Loucy (cell line): ENCODE results near the gene LSP1.
"Not testable (repeated sequence)": the region's sequence is repeated elsewhere in the genome, so short reads cannot be mapped to it uniquely, and the experiment has no call there.

Experiments
- H2AFZ ChIP-seq: fragments of 200-600 bp; sonication (generic); 2 replicates; pipeline ENCODE4 v1.6.0; 2016; ENCODE audit warnings: antibody characterized with exemption, mild to moderate bottlenecking, low read length, moderate library complexity
- H3F3A ChIP-seq: fragments of 200-600 bp; 2 replicates; pipeline ENCODE4 v1.6.0; 2016; ENCODE audit warnings: antibody characterized with exemption, low read depth, mild to moderate bottlenecking
- H3K27me3 ChIP-seq: fragments of 200-600 bp; sonication (generic); 2 replicates; pipeline ENCODE4 v1.6.1; 2014; ENCODE audit warnings: low read length, mild to moderate bottlenecking; ENCODE audit not compliant: insufficient read depth, poor library complexity, severe bottlenecking
- H3K36me3 ChIP-seq: fragments of 200-600 bp; sonication (generic); 2 replicates; pipeline ENCODE4 v1.6.1; 2016; ENCODE audit warnings: low read length; ENCODE audit not compliant: insufficient read depth
- H3K4me1 ChIP-seq: fragments of 200-600 bp; sonication (generic); 2 replicates; pipeline ENCODE4 v1.5.1; 2014; ENCODE audit warnings: low read length, mild to moderate bottlenecking; ENCODE audit not compliant: insufficient read depth, poor library complexity, severe bottlenecking
- H3K4me2 ChIP-seq: fragments of 200-600 bp; sonication (generic); 2 replicates; pipeline ENCODE4 v1.6.0; 2014; ENCODE audit warnings: antibody characterized with exemption, low read length, low read depth, mild to moderate bottlenecking; ENCODE audit not compliant: poor library complexity, severe bottlenecking
- H3K4me3 ChIP-seq: fragments of 200-600 bp; sonication (generic); 2 replicates; pipeline ENCODE4 v1.5.1; 2014; ENCODE audit warnings: low read length, mild to moderate bottlenecking, mixed read lengths; ENCODE audit not compliant: poor library complexity, severe bottlenecking
- H3K79me2 ChIP-seq: fragments of 200-600 bp; sonication (generic); 2 replicates; pipeline ENCODE4 v1.6.1; 2014; ENCODE audit warnings: low read length; ENCODE audit not compliant: insufficient read depth
- H3K9ac ChIP-seq: fragments of 200-600 bp; sonication (generic); 2 replicates; pipeline ENCODE4 v1.6.0; 2014; ENCODE audit warnings: mild to moderate bottlenecking, low read depth, low read length, moderate library complexity; ENCODE audit not compliant: poor library complexity, severe bottlenecking
- H3K9me2 ChIP-seq: fragments of 200-600 bp; sonication (generic); replicated peaks from 2 replicates; pipeline ENCODE4 v1.6.1; 2016; ENCODE audit warnings: low read depth, low read length, mixed read lengths
- H3K9me3 ChIP-seq: fragments of 200-600 bp; sonication (generic); 2 replicates; pipeline ENCODE4 v1.6.1; 2014; ENCODE audit warnings: mild to moderate bottlenecking, antibody characterized with exemption, low read length, low read depth; ENCODE audit not compliant: insufficient read depth
- H4K20me1 ChIP-seq: fragments of 200-600 bp; sonication (generic); 2 replicates; pipeline ENCODE4 v1.6.0; 2014; ENCODE audit warnings: antibody characterized with exemption, low read length, mild to moderate bottlenecking; ENCODE audit not compliant: insufficient read depth, poor library complexity, severe bottlenecking
- EZH2phosphoT487 ChIP-seq: fragments of 200-600 bp; IDR thresholded peaks from 2 replicates; pipeline ENCODE4 v1.6.1; 2018; ENCODE audit warnings: antibody characterized with exemption, mild to moderate bottlenecking, moderate library complexity, borderline replicate concordance
- TF ChIP-seq, protein P1 (sequence below): fragments of 200-600 bp; sonication (generic); conservative IDR thresholded peaks from 2 replicates; pipeline ENCODE4 v1.5.1; 2014; ENCODE audit warnings: mild to moderate bottlenecking, antibody characterized with exemption, low read length

Gene LSP1

DNA sequence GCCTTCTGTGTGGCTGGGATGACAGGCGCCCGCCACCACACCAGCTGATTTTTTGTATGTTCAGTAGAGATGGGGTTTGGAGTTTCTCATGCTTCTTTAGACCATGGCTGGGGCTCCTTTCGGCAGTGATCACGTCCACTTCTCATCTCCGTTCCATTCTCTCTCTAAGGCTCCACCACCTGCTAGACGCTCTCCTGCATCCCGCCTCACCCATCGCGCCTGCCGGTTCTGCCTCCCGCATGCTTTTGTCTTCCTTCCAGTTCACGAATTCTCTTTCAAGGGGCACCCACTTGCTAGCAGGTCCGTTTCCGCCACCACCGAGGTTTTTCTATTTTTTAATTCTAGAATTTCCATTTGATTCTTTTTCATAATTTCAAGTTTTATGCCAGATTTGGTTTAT, 40.1 kb upstream of the LSP1 start:
- H3K36me3 ChIP-seq = no peaks in the 10 kb centered on the region
- H3K4me1 ChIP-seq = no peaks in the 10 kb centered on the region
- no peak overlapping the region for H2AFZ ChIP-seq

GRCh38 chr11:1813356-1813755, 39.5 kb upstream of the LSP1 start:
- H3K9ac ChIP-seq, H3F3A ChIP-seq, H3K36me3 ChIP-seq, H3K79me2 ChIP-seq, H4K20me1 ChIP-seq, H3K9me2 ChIP-seq, H3K4me3 ChIP-seq, H3K4me1 ChIP-seq, H3K27me3 ChIP-seq, H3K4me2 ChIP-seq, H3K9me3 ChIP-seq, H2AFZ ChIP-seq: not testable (repeated sequence)

More for the DNA sequence above, 40.1 kb upstream of the LSP1 start:
- no peak overlapping the region for H3K4me3 ChIP-seq
- H3F3A ChIP-seq = no peaks in the 10 kb centered on the region
- H3K9me3 ChIP-seq = no peaks in the 10 kb centered on the region
- no peak overlapping the region for H3K4me2 ChIP-seq
- H3K79me2 ChIP-seq = no peaks in the 10 kb centered on the region
- no peaks in the 10 kb centered on the region for H3K9me2 ChIP-seq
- TF ChIP-seq, protein P1, sequence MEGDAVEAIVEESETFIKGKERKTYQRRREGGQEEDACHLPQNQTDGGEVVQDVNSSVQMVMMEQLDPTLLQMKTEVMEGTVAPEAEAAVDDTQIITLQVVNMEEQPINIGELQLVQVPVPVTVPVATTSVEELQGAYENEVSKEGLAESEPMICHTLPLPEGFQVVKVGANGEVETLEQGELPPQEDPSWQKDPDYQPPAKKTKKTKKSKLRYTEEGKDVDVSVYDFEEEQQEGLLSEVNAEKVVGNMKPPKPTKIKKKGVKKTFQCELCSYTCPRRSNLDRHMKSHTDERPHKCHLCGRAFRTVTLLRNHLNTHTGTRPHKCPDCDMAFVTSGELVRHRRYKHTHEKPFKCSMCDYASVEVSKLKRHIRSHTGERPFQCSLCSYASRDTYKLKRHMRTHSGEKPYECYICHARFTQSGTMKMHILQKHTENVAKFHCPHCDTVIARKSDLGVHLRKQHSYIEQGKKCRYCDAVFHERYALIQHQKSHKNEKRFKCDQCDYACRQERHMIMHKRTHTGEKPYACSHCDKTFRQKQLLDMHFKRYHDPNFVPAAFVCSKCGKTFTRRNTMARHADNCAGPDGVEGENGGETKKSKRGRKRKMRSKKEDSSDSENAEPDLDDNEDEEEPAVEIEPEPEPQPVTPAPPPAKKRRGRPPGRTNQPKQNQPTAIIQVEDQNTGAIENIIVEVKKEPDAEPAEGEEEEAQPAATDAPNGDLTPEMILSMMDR = no peak
- TF ChIP-seq EZH2phosphoT487 = no peak
- no peak overlapping the region for H3K9ac ChIP-seq
- H4K20me1 ChIP-seq = no peaks in the 10 kb centered on the region
- H3K27me3 ChIP-seq = no peaks in the 10 kb centered on the region

GRCh38 chr11:1814691-1815090, 38.2 kb upstream of the LSP1 start:
- Histone ChIP-seq H3K4me2 (no peak overlapping the region), H3F3A (no peaks in the 10 kb centered on the region), H3K9ac (no peak overlapping the region), H3K9me2 (no peaks in the 10 kb centered on the region), H3K9me3 (peaks cover 6% of the 10 kb centered on the region; the same call in 1 of the 2 replicates), H3K27me3 (no peaks in the 10 kb centered on the region), H3K4me3 (no peak overlapping the region), H3K4me1 (no peaks in the 10 kb centered on the region), H4K20me1 (no peaks in the 10 kb centered on the region), H2AFZ (no peak overlapping the region), H3K79me2 (no peaks in the 10 kb centered on the region), H3K36me3 (no peaks in the 10 kb centered on the region)
- TF ChIP-seq, protein P1 = no peak
- TF ChIP-seq EZH2phosphoT487 = no peak

GRCh38 chr11:1815311-1815710, 37.6 kb upstream of the LSP1 start:
- H3K9me2 ChIP-seq = no peaks in the 10 kb centered on the region
- no peaks in the 10 kb centered on the region for H3F3A ChIP-seq

More at GRCh38 chr11:1815311-1815710, 37.6 kb upstream of the LSP1 start:
- Histone ChIP-seq H2AFZ (no peak overlapping the region), H3K36me3 (no peaks in the 10 kb centered on the region), H3K79me2 (no peaks in the 10 kb centered on the region), H3K9ac (no peak overlapping the region), H3K4me2 (no peak overlapping the region), H3K9me3 (peaks cover 6% of the 10 kb centered on the region; the same call in 1 of the 2 replicates), H3K4me3 (no peak overlapping the region), H3K4me1 (no peaks in the 10 kb centered on the region), H3K27me3 (no peaks in the 10 kb centered on the region), H4K20me1 (no peaks in the 10 kb centered on the region)
- no peak for TF ChIP-seq EZH2phosphoT487
- TF ChIP-seq, protein P1 = no peak
